ENCODE results near the gene ABHD15.

ABHD15 gene

GRCh38 chr17:29573871-29574731, 7.3 kb upstream of the ABHD15 start:
- Mint-ChIP-seq H3K36me3 (ENCODE audit: insufficient read depth) (peaks cover 48% of the 10 kb centered on the region), H3K9me3 (no peaks in the 10 kb centered on the region), H3K4me1 (ENCODE audit: low read depth in 2 of 2) (peaks cover 12 to 16% of the 10 kb centered on the region in 2 donors), H3K27me3 (no peaks in the 10 kb centered on the region), H3K4me3 (no peak overlapping the region), H3K27ac (peak overlapping the region in 1 of 2 donors; percentile 49)
- DNase-seq (no peak), ATAC-seq (replicated peaks) (no peak)

- DNase-seq (no peak), ATAC-seq (replicated peaks) (no peak)
- H3K27me3 Mint-ChIP-seq, result no peaks in the 10 kb centered on the region
- peak overlapping the region in 1 of 2 donors; percentile 49 for H3K27ac Mint-ChIP-seq
- no peak overlapping the region for H3K4me3 Mint-ChIP-seq
- peaks cover 49% of the 10 kb centered on the region for H3K36me3 Mint-ChIP-seq (ENCODE audit: insufficient read depth)
- H3K4me1 Mint-ChIP-seq (ENCODE audit: low read depth in 2 of 2), result peaks cover 14 to 18% of the 10 kb centered on the region in 2 donors
- H3K9me3 Mint-ChIP-seq, result no peaks in the 10 kb centered on the region
Measured at GRCh38 chr17:29573558-29573869, 6.7 kb upstream of the ABHD15 start.

DNA sequence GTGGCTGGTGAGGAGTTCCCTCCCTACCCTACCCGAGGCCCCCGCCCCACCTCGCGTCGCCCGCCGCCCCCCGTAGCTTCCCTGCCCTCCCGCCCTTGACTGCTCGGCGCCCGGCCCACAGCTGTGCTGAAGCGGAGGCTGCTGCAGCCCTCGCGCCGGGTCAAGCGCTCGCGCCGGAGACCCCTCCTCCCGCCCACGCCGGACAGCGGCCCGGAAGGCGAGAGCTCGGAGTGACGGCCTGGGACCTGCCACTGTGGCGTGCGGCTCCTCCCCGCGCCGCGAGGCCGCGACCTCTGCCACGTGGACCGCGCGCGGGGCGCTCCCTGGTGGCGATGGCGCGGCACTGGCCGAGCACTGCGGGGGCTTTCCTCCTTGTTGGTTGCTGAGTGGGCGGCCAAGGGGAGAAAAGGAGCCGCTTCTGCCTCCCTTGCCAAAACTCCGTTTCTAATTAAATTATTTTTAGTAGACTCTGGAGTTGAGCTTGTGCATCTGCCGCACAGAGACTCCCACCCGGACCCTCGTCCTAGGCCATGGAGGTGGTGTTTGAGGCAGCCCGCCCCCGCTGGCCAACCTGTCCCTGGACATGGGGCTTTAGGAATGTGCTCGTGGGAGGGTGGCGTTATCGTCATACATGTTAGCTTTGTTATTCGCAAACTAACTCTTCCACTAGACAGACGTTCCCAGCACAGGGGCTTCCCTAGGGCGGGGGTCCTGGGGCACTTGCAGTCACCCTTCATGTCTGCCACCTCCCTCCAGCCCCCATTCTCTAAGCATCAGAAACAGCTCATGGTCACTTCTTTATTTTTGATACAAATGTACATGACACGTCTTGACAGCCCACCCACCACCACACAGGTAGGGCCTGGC, 6.1 kb upstream of the ABHD15 start:
- peak overlapping the region in 1 of 2 donors; percentile 19 for H3K4me3 Mint-ChIP-seq
- peaks cover 55% of the 10 kb centered on the region for H3K36me3 Mint-ChIP-seq (ENCODE audit: insufficient read depth)
- ATAC-seq (replicated peaks) (peak; percentile 61), DNase-seq (peak in 2 of 3 experiments; percentile 62 to 68)
- H3K9me3 Mint-ChIP-seq, result no peaks in the 10 kb centered on the region
- peaks cover 18 to 20% of the 10 kb centered on the region in 2 donors for H3K4me1 Mint-ChIP-seq (ENCODE audit: low read depth in 2 of 2)
- H3K27me3 Mint-ChIP-seq, result no peaks in the 10 kb centered on the region
- H3K27ac Mint-ChIP-seq, result peak overlapping the region in 1 of 2 donors; percentile 49

DNA sequence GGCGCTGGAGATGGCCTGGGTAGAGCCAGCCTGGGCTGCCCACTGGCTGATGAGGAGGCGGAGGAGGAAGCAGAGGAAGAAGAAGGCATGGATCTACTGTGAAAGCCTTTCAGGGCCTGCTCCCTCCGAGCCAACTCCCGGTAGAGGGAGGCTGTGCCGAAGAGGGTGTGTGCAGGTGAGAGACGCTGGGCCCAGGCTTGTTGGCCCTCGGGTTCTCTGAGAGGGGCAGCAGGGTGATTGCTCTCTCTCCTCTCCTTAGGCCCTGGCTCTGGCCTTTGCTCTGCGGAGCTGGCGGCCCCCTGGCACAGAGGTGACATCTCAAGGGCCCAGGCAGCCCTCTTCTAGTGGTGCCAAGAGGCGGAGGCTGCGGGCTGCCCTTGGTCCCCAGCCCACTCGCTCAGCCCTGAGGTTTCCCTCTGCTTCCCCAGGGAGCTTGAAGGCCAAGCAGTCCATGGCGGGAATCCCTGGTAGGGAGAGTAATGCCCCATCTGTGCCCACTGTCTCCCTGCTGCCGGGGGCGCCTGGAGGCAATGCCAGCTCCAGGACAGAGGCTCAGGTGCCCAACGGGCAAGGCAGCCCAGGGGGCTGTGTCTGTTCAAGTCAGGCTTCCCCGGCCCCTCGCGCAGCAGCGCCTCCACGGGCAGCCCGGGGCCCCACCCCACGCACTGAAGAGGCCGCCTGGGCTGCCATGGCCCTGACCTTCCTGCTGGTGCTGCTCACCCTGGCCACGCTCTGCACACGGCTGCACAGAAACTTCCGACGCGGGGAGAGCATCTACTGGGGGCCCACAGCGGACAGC, 5.2 kb upstream of the ABHD15 start:
- ATAC-seq (replicated peaks), result no peak
- H3K36me3 Mint-ChIP-seq (ENCODE audit: insufficient read depth), result peaks cover 58% of the 10 kb centered on the region
- no peak overlapping the region for H3K4me3 Mint-ChIP-seq
- no peaks in the 10 kb centered on the region for H3K27me3 Mint-ChIP-seq
- H3K9me3 Mint-ChIP-seq, result no peaks in the 10 kb centered on the region
- no peak for DNase-seq
- H3K27ac Mint-ChIP-seq, result no peak overlapping the region
- peaks cover 18 to 20% of the 10 kb centered on the region in 2 donors for H3K4me1 Mint-ChIP-seq (ENCODE audit: low read depth in 2 of 2)

- H3K27me3 Mint-ChIP-seq, result no peaks in the 10 kb centered on the region
- no peaks in the 10 kb centered on the region for H3K9me3 Mint-ChIP-seq
- H3K27ac Mint-ChIP-seq, result no peak overlapping the region
- H3K4me1 Mint-ChIP-seq (ENCODE audit: low read depth in 2 of 2), result peaks cover 18 to 20% of the 10 kb centered on the region in 2 donors
- peaks cover 55% of the 10 kb centered on the region for H3K36me3 Mint-ChIP-seq (ENCODE audit: insufficient read depth)
- no peak for DNase-seq
- no peak overlapping the region for H3K4me3 Mint-ChIP-seq
- no peak for ATAC-seq (replicated peaks)
Measured at GRCh38 chr17:29571486-29571882, 4.6 kb upstream of the ABHD15 start.

DNA sequence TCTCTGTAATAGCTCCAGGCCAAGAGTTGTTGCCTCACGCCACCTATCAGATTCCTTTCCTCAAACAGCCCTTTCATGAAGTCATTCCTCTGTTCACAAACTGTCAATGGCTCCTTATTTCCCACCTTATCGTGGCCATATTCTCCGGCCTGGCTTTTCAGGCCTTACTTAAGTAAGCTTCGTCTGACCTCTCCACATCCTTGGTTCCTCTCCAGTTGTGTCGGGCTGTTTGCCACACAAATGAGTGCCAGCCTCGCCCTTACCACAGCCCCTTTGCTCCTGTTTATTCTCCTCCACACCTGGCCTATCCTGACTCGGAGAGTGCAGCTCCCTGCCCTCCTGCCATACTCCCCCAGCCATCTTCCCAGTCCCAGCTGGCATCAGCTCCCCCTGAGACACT, 3.7 kb upstream of the ABHD15 start:
- Mint-ChIP-seq H3K4me1 (ENCODE audit: low read depth in 2 of 2) (peaks cover 22 to 25% of the 10 kb centered on the region in 2 donors), H3K4me3 (peak overlapping the region; percentile 4 to 18), H3K27ac (peak overlapping the region; percentile 33 to 64), H3K36me3 (ENCODE audit: insufficient read depth) (peaks cover 52% of the 10 kb centered on the region), H3K27me3 (no peaks in the 10 kb centered on the region), H3K9me3 (no peaks in the 10 kb centered on the region)
- ATAC-seq (replicated peaks) (no peak), DNase-seq (no peak)

- Mint-ChIP-seq H3K9me3 (no peaks in the 10 kb centered on the region), H3K27ac (peak overlapping the region in 1 of 2 donors; percentile 91), H3K4me1 (ENCODE audit: low read depth in 2 of 2) (peaks cover 25 to 28% of the 10 kb centered on the region in 2 donors), H3K4me3 (peak overlapping the region; percentile 97 to 99), H3K36me3 (ENCODE audit: insufficient read depth) (peaks cover 42% of the 10 kb centered on the region), H3K27me3 (no peaks in the 10 kb centered on the region)
- ATAC-seq (replicated peaks) (no peak), DNase-seq (no peak)
Measured at GRCh38 chr17:29569245-29569950, 2.6 kb upstream of the ABHD15 start.

DNA sequence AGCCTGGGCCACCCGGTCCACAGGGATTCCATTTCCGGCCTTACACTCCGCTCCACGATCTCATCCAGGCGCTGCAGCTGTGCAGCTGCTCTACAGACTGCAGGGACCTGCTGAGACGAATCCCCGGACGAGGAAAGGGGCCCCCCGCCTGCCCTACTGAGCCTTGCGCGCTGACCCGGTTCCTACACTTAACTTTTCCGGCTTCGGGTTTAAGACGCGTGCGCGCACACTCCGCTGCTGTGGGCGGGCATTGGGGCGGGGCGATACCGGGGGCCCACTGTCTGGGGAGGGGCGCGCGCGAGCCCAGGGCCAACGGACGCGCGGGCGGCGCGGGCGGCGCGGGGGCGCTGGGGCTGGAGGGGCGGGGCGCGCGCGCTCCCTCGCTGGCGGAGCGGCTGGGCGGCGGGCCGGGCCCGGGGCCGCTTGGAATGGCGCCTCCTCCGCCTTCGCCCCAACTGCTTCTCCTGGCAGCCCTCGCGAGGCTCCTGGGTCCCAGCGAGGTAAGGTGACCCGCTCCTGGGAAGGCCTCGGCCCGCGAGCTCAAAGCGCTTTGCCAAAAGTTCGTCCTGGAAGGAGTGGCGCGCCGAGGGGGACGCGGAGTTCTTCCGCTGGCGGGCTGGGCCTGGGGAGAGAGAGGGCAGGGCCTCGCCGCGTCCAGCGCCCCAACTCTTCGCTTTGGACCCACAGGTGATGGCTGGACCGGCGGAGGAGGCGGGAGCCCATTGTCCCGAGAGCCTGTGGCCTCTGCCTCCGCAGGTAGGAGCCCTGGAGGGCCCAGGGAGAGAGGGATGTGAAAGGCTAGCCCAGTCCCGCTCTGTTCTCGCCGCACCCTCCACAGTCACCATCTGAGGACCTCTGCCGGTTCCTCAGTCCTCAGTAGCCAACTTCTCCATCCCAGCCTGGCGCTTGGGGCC, 1.8 kb upstream of the ABHD15 start, which contains the start of gene TP53I13:
TP53I13 (plus strand) TSS at position 371 of the 914 bp plus-strand sequence; CDS start at position 429, 58 bp downstream.
- peaks cover 30 to 34% of the 10 kb centered on the region in 2 donors for H3K4me1 Mint-ChIP-seq (ENCODE audit: low read depth in 2 of 2)
- peaks cover 38% of the 10 kb centered on the region for H3K36me3 Mint-ChIP-seq (ENCODE audit: insufficient read depth)
- no peaks in the 10 kb centered on the region for H3K9me3 Mint-ChIP-seq
- H3K4me3 Mint-ChIP-seq, result peak within 1 kb of the TSS; percentile 97 to 99
- peak; percentile 73 to 77 (median 74) for DNase-seq
- peak; percentile 50 for ATAC-seq (replicated peaks)
- peak within 1 kb of the TSS; percentile 79 to 91 for H3K27ac Mint-ChIP-seq
- no peaks in the 10 kb centered on the region for H3K27me3 Mint-ChIP-seq

DNA sequence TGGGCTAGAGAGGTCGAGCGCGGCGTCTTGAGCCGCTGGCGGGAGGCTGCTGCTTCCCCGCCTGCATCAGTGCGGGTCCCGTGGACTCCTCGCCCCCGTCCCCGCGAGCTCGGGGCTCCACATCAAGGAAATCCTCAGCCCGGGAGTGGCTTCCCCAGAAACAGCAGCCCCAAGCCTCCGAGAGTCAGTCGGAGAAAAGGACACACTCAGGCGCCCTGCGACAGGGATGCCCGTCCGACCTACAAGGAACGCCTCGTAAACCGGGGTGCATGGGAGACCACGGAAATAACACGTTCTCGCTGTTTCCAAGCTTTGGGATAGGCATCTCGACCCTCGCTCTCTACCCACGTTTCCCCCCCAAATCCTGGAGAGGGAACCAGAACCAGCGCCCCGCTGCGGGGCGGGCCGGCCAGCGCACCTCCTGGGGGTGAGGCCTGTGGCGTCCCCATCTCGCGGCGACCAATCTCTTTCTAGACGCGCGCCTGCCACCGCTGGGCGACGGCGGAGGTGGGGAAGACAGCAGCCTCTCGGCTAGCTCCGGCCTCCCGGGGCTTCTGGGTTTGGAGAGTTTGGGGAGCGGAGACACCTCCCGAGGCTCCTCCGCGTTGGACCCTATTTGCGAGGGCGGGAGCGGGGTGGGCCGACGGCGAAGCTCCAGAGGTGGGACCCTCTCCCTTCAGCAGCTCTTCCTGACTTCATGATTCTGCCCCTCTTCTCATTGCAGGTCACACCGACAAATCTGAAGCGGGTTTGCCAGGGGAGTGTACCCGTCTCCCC, 905 bp upstream of the ABHD15 start:
- peaks cover 32 to 35% of the 10 kb centered on the region in 2 donors for H3K4me1 Mint-ChIP-seq (ENCODE audit: low read depth in 2 of 2)
- peak; percentile 69 to 71 (median 71) for DNase-seq
- peak overlapping the region; percentile 79 to 91 for H3K27ac Mint-ChIP-seq
- peak; percentile 58 for ATAC-seq (replicated peaks)
- peak overlapping the region; percentile 97 to 99 for H3K4me3 Mint-ChIP-seq
- peaks cover 36% of the 10 kb centered on the region for H3K36me3 Mint-ChIP-seq (ENCODE audit: insufficient read depth)
- no peaks in the 10 kb centered on the region for H3K9me3 Mint-ChIP-seq
- H3K27me3 Mint-ChIP-seq, result no peaks in the 10 kb centered on the region

GRCh38 chr17:29567304-29567553, 392 bp upstream of the ABHD15 start:
- Mint-ChIP-seq H3K27me3 (no peaks in the 10 kb centered on the region), H3K4me1 (ENCODE audit: low read depth in 2 of 2) (peaks cover 37 to 38% of the 10 kb centered on the region in 2 donors), H3K9me3 (no peaks in the 10 kb centered on the region), H3K4me3 (peak overlapping the region; percentile 97 to 99), H3K36me3 (ENCODE audit: insufficient read depth) (peaks cover 36% of the 10 kb centered on the region), H3K27ac (peak overlapping the region in 1 of 2 donors; percentile 91)
- DNase-seq (no peak), ATAC-seq (replicated peaks) (peak; percentile 7)

DNA sequence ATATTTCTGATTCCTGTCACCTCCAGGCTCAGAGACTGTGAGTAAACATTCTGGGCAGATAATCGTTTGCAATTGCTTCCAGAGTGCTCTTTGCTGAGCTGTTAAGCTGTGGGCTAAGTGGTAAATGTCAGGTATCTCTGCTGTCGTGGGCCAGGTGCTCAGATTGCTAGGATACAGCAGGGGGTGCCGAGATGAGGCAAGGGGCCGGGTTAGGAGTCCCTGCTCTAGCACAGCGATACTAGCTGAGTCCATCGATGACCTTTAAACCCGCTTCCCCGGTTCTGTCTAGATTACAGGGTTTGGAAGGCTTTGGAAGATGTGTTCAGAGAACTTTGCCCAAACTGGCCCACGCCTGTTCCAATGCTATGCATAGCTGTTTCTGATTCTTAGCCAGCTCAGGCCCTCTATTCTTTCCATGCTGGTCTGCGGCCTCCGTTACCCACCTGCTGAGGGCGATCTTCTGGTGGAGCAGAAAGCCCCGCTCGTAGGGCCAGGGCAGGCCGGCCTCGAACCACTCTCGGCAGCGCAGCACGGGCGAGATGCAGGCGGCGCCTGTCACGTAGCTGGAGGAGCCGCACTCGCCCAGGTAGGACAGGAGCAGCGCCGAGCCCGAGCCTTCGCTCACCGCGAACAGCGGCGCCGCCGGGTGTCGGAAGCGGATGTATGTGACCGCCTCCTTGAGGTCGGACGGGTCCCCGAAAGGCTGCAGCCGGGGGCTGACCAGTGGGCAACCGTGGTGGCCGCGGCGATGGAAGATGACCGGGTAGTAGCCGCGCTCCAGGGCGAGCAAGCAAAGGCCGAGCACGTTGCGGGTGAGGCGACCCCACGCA, 979 bp downstream of the ABHD15 start:
- Mint-ChIP-seq H3K4me3 (peak overlapping the region; percentile 97 to 99), H3K4me1 (ENCODE audit: low read depth in 2 of 2) (peaks cover 36 to 40% of the 10 kb centered on the region in 2 donors), H3K27ac (peak overlapping the region; percentile 79 to 93), H3K9me3 (no peaks in the 10 kb centered on the region), H3K27me3 (no peaks in the 10 kb centered on the region), H3K36me3 (ENCODE audit: insufficient read depth) (peaks cover 43% of the 10 kb centered on the region)
- peak; percentile 56 to 57 (median 57) for DNase-seq
- peak; percentile 32 for ATAC-seq (replicated peaks)
